Measurements from ENCODE around the gene SHMT2.
A peak's percentile ranks its signal among the peaks of the same experiment; 100 is the strongest.

Gene SHMT2

GRCh38 chr12:57234571-57235016 lies 5.1 kb downstream of the SHMT2 start:
- no peak overlapping the region for H2BK15ac ChIP-seq (ENCODE audit: low read depth, poor library complexity, severe bottlenecking)
- no peak overlapping the region for H2AK5ac ChIP-seq (ENCODE audit: low read length, severe bottlenecking)
- peaks cover 23% of the 10 kb centered on the region for H3K79me1 ChIP-seq (replicated peaks; ENCODE audit: low read length, poor library complexity, severe bottlenecking)
- H3K23ac ChIP-seq (ENCODE audit: low read length in 2 of 2), result no peak overlapping the region
- H2BK12ac ChIP-seq (ENCODE audit: low read length in 2 of 2), result peak overlapping the region in 1 of 2 experiments; percentile 23
- no peak overlapping the region for H2AFZ ChIP-seq (ENCODE audit: low read depth, low read length)
- H3K9me3 ChIP-seq (ENCODE audit: control insufficient read depth, low read length), result no peaks in the 10 kb centered on the region
- H4K91ac ChIP-seq (ENCODE audit: low read length), result no peak overlapping the region
- peak overlapping the region in 1 of 2 experiments; percentile 61 for H3K18ac ChIP-seq (ENCODE audit: low read depth in 1 of 2, low read length in 2 of 2)
- no peak overlapping the region for H3K27ac ChIP-seq (ENCODE audit: low read length, poor library complexity, severe bottlenecking)
- no peak overlapping the region for H4K8ac ChIP-seq (ENCODE audit: low read length)
- no peak for DNase-seq
- H3K27me3 ChIP-seq (ENCODE audit: control insufficient read depth in 1 of 2, insufficient read depth in 1 of 2, low read length in 2 of 2), result peaks cover 11 to 36% of the 10 kb centered on the region in 2 experiments
- H2BK120ac ChIP-seq (ENCODE audit: low read depth, low read length), result no peak overlapping the region
- no peak overlapping the region for H3K4me3 ChIP-seq (ENCODE audit: insufficient read depth in 1 of 2, low read depth in 1 of 2, low read length in 2 of 2)
- 92% methylated on average over 10 of the region's 10 CpGs for WGBS
- peaks cover 42 to 54% of the 10 kb centered on the region in 2 experiments for H3K36me3 ChIP-seq (ENCODE audit: control insufficient read depth in 1 of 2, insufficient read depth in 2 of 2, low read depth in 1 of 2, low read length in 2 of 2)
- H3K14ac ChIP-seq (ENCODE audit: low read length in 2 of 2), result no peak overlapping the region
- no peak overlapping the region for H2BK5ac ChIP-seq (ENCODE audit: low read depth, low read length, poor library complexity, severe bottlenecking)
- H3K4ac ChIP-seq (ENCODE audit: low read depth in 1 of 2, low read length in 2 of 2), result no peak overlapping the region
- H3K4me1 ChIP-seq (ENCODE audit: control insufficient read depth, insufficient read depth, low read depth, low read length), result peaks cover 38% of the 10 kb centered on the region
- no peak overlapping the region for H3K4me2 ChIP-seq (ENCODE audit: low read length, poor library complexity, severe bottlenecking)
- peak overlapping the region; percentile 38 for H3K9ac ChIP-seq (ENCODE audit: low read length)

GRCh38 chr12:57235017-57235727 lies 5.7 kb downstream of the SHMT2 start:
- no peak overlapping the region for H3K4me3 ChIP-seq (ENCODE audit: insufficient read depth in 1 of 2, low read depth in 1 of 2, low read length in 2 of 2)
- 63% methylated on average over 26 of the region's 26 CpGs for WGBS
- H2AFZ ChIP-seq (ENCODE audit: low read depth, low read length), result no peak overlapping the region
- H3K23ac ChIP-seq (ENCODE audit: low read length in 2 of 2), result peak overlapping the region in 1 of 2 experiments; percentile 14
- H3K9me3 ChIP-seq (ENCODE audit: control insufficient read depth, low read length), result no peaks in the 10 kb centered on the region
- peaks cover 23% of the 10 kb centered on the region for H3K79me1 ChIP-seq (replicated peaks; ENCODE audit: low read length, poor library complexity, severe bottlenecking)
- H3K18ac ChIP-seq (ENCODE audit: low read depth in 1 of 2, low read length in 2 of 2), result peak overlapping the region in 1 of 2 experiments; percentile 61
- H2BK12ac ChIP-seq (ENCODE audit: low read length in 2 of 2), result peak overlapping the region in 1 of 2 experiments; percentile 55
- peak overlapping the region; percentile 56 for H4K91ac ChIP-seq (ENCODE audit: low read length)
- H3K4ac ChIP-seq (ENCODE audit: low read depth in 1 of 2, low read length in 2 of 2), result no peak overlapping the region
- H3K4me1 ChIP-seq (ENCODE audit: control insufficient read depth, insufficient read depth, low read depth, low read length), result peaks cover 41% of the 10 kb centered on the region
- H2BK5ac ChIP-seq (ENCODE audit: low read depth, low read length, poor library complexity, severe bottlenecking), result no peak overlapping the region
- H2BK120ac ChIP-seq (ENCODE audit: low read depth, low read length), result no peak overlapping the region
- peaks cover 42 to 54% of the 10 kb centered on the region in 2 experiments for H3K36me3 ChIP-seq (ENCODE audit: control insufficient read depth in 1 of 2, insufficient read depth in 2 of 2, low read depth in 1 of 2, low read length in 2 of 2)
- peak overlapping the region in 1 of 2 experiments; percentile 44 for H3K14ac ChIP-seq (ENCODE audit: low read length in 2 of 2)
- H4K8ac ChIP-seq (ENCODE audit: low read length), result peak overlapping the region; percentile 2
- H3K4me2 ChIP-seq (ENCODE audit: low read length, poor library complexity, severe bottlenecking), result no peak overlapping the region
- H2AK5ac ChIP-seq (ENCODE audit: low read length, severe bottlenecking), result no peak overlapping the region
- H3K9ac ChIP-seq (ENCODE audit: low read length), result peak overlapping the region; percentile 7
- no peak overlapping the region for H3K27ac ChIP-seq (ENCODE audit: low read length, poor library complexity, severe bottlenecking)
- peaks cover 11 to 42% of the 10 kb centered on the region in 2 experiments for H3K27me3 ChIP-seq (ENCODE audit: control insufficient read depth in 1 of 2, insufficient read depth in 1 of 2, low read length in 2 of 2)
- H2BK15ac ChIP-seq (ENCODE audit: low read depth, poor library complexity, severe bottlenecking), result no peak overlapping the region
- DNase-seq, result peak; percentile 61

GRCh38 chr12:57235728-57236131 lies 6.2 kb downstream of the SHMT2 start:
- H3K4me2 ChIP-seq (ENCODE audit: low read length, poor library complexity, severe bottlenecking), result no peak overlapping the region
- H3K79me1 ChIP-seq (replicated peaks; ENCODE audit: low read length, poor library complexity, severe bottlenecking), result peaks cover 23% of the 10 kb centered on the region
- no peak overlapping the region for H2BK120ac ChIP-seq (ENCODE audit: low read depth, low read length)
- no peak overlapping the region for H2BK15ac ChIP-seq (ENCODE audit: low read depth, poor library complexity, severe bottlenecking)
- 87% methylated on average over 5 of the region's 8 CpGs for WGBS
- H3K4me3 ChIP-seq (ENCODE audit: insufficient read depth in 1 of 2, low read depth in 1 of 2, low read length in 2 of 2), result no peak overlapping the region
- H2BK12ac ChIP-seq (ENCODE audit: low read length in 2 of 2), result no peak overlapping the region
- H3K4ac ChIP-seq (ENCODE audit: low read depth in 1 of 2, low read length in 2 of 2), result no peak overlapping the region
- H2AFZ ChIP-seq (ENCODE audit: low read depth, low read length), result no peak overlapping the region
- H3K23ac ChIP-seq (ENCODE audit: low read length in 2 of 2), result no peak overlapping the region
- no peak overlapping the region for H3K18ac ChIP-seq (ENCODE audit: low read depth in 1 of 2, low read length in 2 of 2)
- no peak overlapping the region for H3K27ac ChIP-seq (ENCODE audit: low read length, poor library complexity, severe bottlenecking)
- no peak overlapping the region for H3K14ac ChIP-seq (ENCODE audit: low read length in 2 of 2)
- peak overlapping the region; percentile 7 for H3K9ac ChIP-seq (ENCODE audit: low read length)
- H4K8ac ChIP-seq (ENCODE audit: low read length), result no peak overlapping the region
- H3K36me3 ChIP-seq (ENCODE audit: control insufficient read depth in 1 of 2, insufficient read depth in 2 of 2, low read depth in 1 of 2, low read length in 2 of 2), result peaks cover 42 to 54% of the 10 kb centered on the region in 2 experiments
- no peaks in the 10 kb centered on the region for H3K9me3 ChIP-seq (ENCODE audit: control insufficient read depth, low read length)
- H4K91ac ChIP-seq (ENCODE audit: low read length), result peak overlapping the region; percentile 56
- H2BK5ac ChIP-seq (ENCODE audit: low read depth, low read length, poor library complexity, severe bottlenecking), result no peak overlapping the region
- DNase-seq, result no peak
- no peak overlapping the region for H2AK5ac ChIP-seq (ENCODE audit: low read length, severe bottlenecking)
- peaks cover 41% of the 10 kb centered on the region for H3K4me1 ChIP-seq (ENCODE audit: control insufficient read depth, insufficient read depth, low read depth, low read length)
- peaks cover 16 to 48% of the 10 kb centered on the region in 2 experiments for H3K27me3 ChIP-seq (ENCODE audit: control insufficient read depth in 1 of 2, insufficient read depth in 1 of 2, low read length in 2 of 2)

DNA sequence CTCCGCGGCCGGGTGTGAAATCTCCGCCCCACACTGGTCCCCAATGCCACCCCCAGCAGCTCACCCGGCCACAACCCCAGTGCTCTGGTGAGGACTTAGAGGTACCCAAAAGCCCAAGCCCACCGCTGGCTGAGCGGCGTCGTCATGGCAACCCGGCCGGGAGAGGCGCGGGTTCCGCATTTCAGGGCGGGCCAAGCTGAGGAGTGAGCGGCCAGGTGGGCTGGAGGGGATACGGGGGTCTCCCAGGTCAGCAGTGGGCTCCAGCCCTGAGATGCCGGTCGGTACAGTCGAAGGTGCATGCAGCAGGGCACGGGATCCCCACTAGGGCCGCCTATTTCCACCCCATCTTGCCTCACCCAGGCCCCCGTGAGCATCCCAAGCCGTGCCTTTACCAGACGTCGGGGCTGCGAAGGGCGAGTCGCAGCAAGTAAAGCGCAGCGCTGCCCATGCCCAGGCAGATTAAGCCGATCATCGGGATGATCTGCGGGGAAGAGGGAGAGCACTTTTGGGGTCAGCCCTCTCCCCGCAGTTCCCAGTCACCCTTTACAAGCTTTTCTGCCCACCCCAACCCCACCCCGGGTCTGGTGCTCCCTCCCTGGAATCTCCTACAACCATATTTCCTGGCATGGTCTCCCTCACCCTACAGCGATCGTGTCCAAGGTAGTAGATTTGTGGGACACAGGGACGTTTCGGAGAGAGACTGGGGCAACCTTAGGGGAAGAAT lies 6.9 kb downstream of the SHMT2 start:
- Histone ChIP-seq H2AFZ (ENCODE audit: low read depth, low read length) (no peak overlapping the region), H3K4me2 (ENCODE audit: low read length, poor library complexity, severe bottlenecking) (no peak overlapping the region), H3K4me1 (ENCODE audit: control insufficient read depth, insufficient read depth, low read depth, low read length) (peaks cover 39% of the 10 kb centered on the region), H2BK12ac (ENCODE audit: low read length in 2 of 2) (no peak overlapping the region), H3K4ac (ENCODE audit: low read depth in 1 of 2, low read length in 2 of 2) (no peak overlapping the region), H3K23ac (ENCODE audit: low read length in 2 of 2) (no peak overlapping the region), H4K91ac (ENCODE audit: low read length) (peak overlapping the region; percentile 7), H2BK15ac (ENCODE audit: low read depth, poor library complexity, severe bottlenecking) (no peak overlapping the region), H4K8ac (ENCODE audit: low read length) (peak overlapping the region; percentile 20), H3K14ac (ENCODE audit: low read length in 2 of 2) (peak overlapping the region in 1 of 2 experiments; percentile 21), H2BK120ac (ENCODE audit: low read depth, low read length) (no peak overlapping the region), H3K9me3 (ENCODE audit: control insufficient read depth, low read length) (no peaks in the 10 kb centered on the region), H3K27me3 (ENCODE audit: control insufficient read depth in 1 of 2, insufficient read depth in 1 of 2, low read length in 2 of 2) (peaks cover 22 to 54% of the 10 kb centered on the region in 2 experiments), H3K9ac (ENCODE audit: low read length) (peak overlapping the region; percentile 14), H2AK5ac (ENCODE audit: low read length, severe bottlenecking) (no peak overlapping the region), H3K4me3 (ENCODE audit: insufficient read depth in 1 of 2, low read depth in 1 of 2, low read length in 2 of 2) (peak overlapping the region in 1 of 2 experiments; percentile 9), H3K36me3 (ENCODE audit: control insufficient read depth in 1 of 2, insufficient read depth in 2 of 2, low read depth in 1 of 2, low read length in 2 of 2) (peaks cover 36 to 51% of the 10 kb centered on the region in 2 experiments), H2BK5ac (ENCODE audit: low read depth, low read length, poor library complexity, severe bottlenecking) (no peak overlapping the region), H3K27ac (ENCODE audit: low read length, poor library complexity, severe bottlenecking) (no peak overlapping the region), H3K79me1 (replicated peaks; ENCODE audit: low read length, poor library complexity, severe bottlenecking) (peaks cover 20% of the 10 kb centered on the region), H3K18ac (ENCODE audit: low read depth in 1 of 2, low read length in 2 of 2) (peak overlapping the region in 1 of 2 experiments; percentile 9)
- 40% methylated on average over 35 of the region's 40 CpGs for WGBS
- no peak for DNase-seq

Data from mesenchymal stem cell (in vitro differentiated cells and primary cell).